ENCODE results near the gene HECTD4. TPM values are rescaled to one million over a fixed set of nuclear protein-coding genes. Genes with fewer than 3 reads are reported as not detected.

HECTD4 gene
- total RNA-seq, 1 experiment from 2014 or later = 54.5 TPM

- no peaks in the 10 kb centered on the region; the same call in 1 of the 2 replicates for H3K36me3 ChIP-seq (ENCODE audit: control insufficient read depth, insufficient read depth, low read length)
- intact Hi-C loops (cut with micrococcal nuclease; ENCODE audit: unreplicated experiment) = no loop called here
- Mint-ChIP-seq H3K9me3 (ENCODE audit: unreplicated experiment) (no peaks in the 10 kb centered on the region), H3K27ac (ENCODE audit: unreplicated experiment) (no peak overlapping the region), H3K27me3 (ENCODE audit: insufficient read depth, unreplicated experiment) (no peaks in the 10 kb centered on the region), H3K4me1 (ENCODE audit: low read depth, unreplicated experiment) (no peaks in the 10 kb centered on the region), H3K36me3 (ENCODE audit: insufficient read depth, unreplicated experiment) (peaks cover 56% of the 10 kb centered on the region), H3K4me3 (ENCODE audit: unreplicated experiment) (no peak overlapping the region)
- H3K4me3 ChIP-seq (ENCODE audit: low read depth, low read length) = no peak overlapping the region
- BruUV-seq (replicated peaks) = no TSS peak
- no peak for TF ChIP-seq CTCF (IDR thresholded peaks at IDR 0.05; ENCODE audit: insufficient read depth in 1 of 2, low read depth in 1 of 2, low read length in 1 of 2, severe bottlenecking in 1 of 2, unreplicated experiment in 1 of 2)
- no peaks in the 10 kb centered on the region for H3K9me3 ChIP-seq
- H3K27me3 ChIP-seq (replicated peaks; ENCODE audit: control insufficient read depth, insufficient read depth, low read length) = no peaks in the 10 kb centered on the region
- ChIA-PET CTCF (no interaction called here), POLR2A (no interaction called here)
- no peaks in the 10 kb centered on the region for H3K4me1 ChIP-seq
- no peak for DNase-seq
Observed at GRCh38 chr12:112241176-112241575, 141.1 kb downstream of the HECTD4 start.

GRCh38 chr12:112239881-112240280, 142.3 kb downstream of the HECTD4 start:
- TF ChIP-seq CTCF (IDR thresholded peaks at IDR 0.05; ENCODE audit: insufficient read depth in 1 of 2, low read depth in 1 of 2, low read length in 1 of 2, severe bottlenecking in 1 of 2, unreplicated experiment in 1 of 2) = no peak
- H3K27me3 ChIP-seq (replicated peaks; ENCODE audit: control insufficient read depth, insufficient read depth, low read length) = no peaks in the 10 kb centered on the region
- Mint-ChIP-seq H3K4me1 (ENCODE audit: low read depth, unreplicated experiment) (no peaks in the 10 kb centered on the region), H3K27ac (ENCODE audit: unreplicated experiment) (no peak overlapping the region), H3K4me3 (ENCODE audit: unreplicated experiment) (no peak overlapping the region), H3K36me3 (ENCODE audit: insufficient read depth, unreplicated experiment) (peaks cover 61% of the 10 kb centered on the region), H3K9me3 (ENCODE audit: unreplicated experiment) (no peaks in the 10 kb centered on the region), H3K27me3 (ENCODE audit: insufficient read depth, unreplicated experiment) (no peaks in the 10 kb centered on the region)
- peaks cover 1% of the 10 kb centered on the region; the same call in 1 of the 2 replicates for H3K36me3 ChIP-seq (ENCODE audit: control insufficient read depth, insufficient read depth, low read length)
- intact Hi-C loops (cut with micrococcal nuclease; ENCODE audit: unreplicated experiment) = no loop called here
- no TSS peak for BruUV-seq (replicated peaks)
- H3K9me3 ChIP-seq = no peaks in the 10 kb centered on the region
- ChIA-PET CTCF (no interaction called here), POLR2A (no interaction called here)
- no peak overlapping the region for H3K4me3 ChIP-seq (ENCODE audit: low read depth, low read length)
- no peak for DNase-seq
- no peaks in the 10 kb centered on the region for H3K4me1 ChIP-seq

GRCh38 chr12:112239020-112239419, 143.2 kb downstream of the HECTD4 start:
- H3K4me3 ChIP-seq (ENCODE audit: low read depth, low read length) = no peak overlapping the region
- no TSS peak for BruUV-seq (replicated peaks)
- Mint-ChIP-seq H3K4me1 (ENCODE audit: low read depth, unreplicated experiment) (no peaks in the 10 kb centered on the region), H3K4me3 (ENCODE audit: unreplicated experiment) (no peak overlapping the region), H3K27ac (ENCODE audit: unreplicated experiment) (peak overlapping the region; percentile 45), H3K27me3 (ENCODE audit: insufficient read depth, unreplicated experiment) (no peaks in the 10 kb centered on the region), H3K9me3 (ENCODE audit: unreplicated experiment) (no peaks in the 10 kb centered on the region), H3K36me3 (ENCODE audit: insufficient read depth, unreplicated experiment) (peaks cover 64% of the 10 kb centered on the region)
- no peaks in the 10 kb centered on the region for H3K9me3 ChIP-seq
- CTCF ChIA-PET = no interaction called here
- TF ChIP-seq CTCF (IDR thresholded peaks at IDR 0.05; ENCODE audit: insufficient read depth in 1 of 2, low read depth in 1 of 2, low read length in 1 of 2, severe bottlenecking in 1 of 2, unreplicated experiment in 1 of 2) = no peak
- POLR2A ChIA-PET = no interaction called here
- no peak for DNase-seq
- no peaks in the 10 kb centered on the region for H3K4me1 ChIP-seq
- peaks cover 1% of the 10 kb centered on the region; the same call in 1 of the 2 replicates for H3K36me3 ChIP-seq (ENCODE audit: control insufficient read depth, insufficient read depth, low read length)
- no peaks in the 10 kb centered on the region for H3K27me3 ChIP-seq (replicated peaks; ENCODE audit: control insufficient read depth, insufficient read depth, low read length)
- intact Hi-C loops (cut with micrococcal nuclease; ENCODE audit: unreplicated experiment) = no loop called here

Data from Caco-2 (cell line).